SK-N-SH (cell line): ENCODE measurements around the gene GRAMD1B.

Experiments
- CTCF ChIP-seq: fragments of 200-600 bp; sonication (generic); IDR thresholded peaks from 2 replicates; pipeline ENCODE4 v1.6.1; 2017; ENCODE audit warnings: antibody characterized with exemption, mild to moderate bottlenecking, moderate library complexity
- FOSL2 ChIP-seq: IDR thresholded peaks from 2 replicates; pipeline ENCODE4 v1.4.0; 2012; ENCODE audit warnings: low read depth, mild to moderate bottlenecking, moderate library complexity, borderline replicate concordance
- MXI1 ChIP-seq: IDR thresholded peaks from 2 replicates; pipeline ENCODE4 v1.6.1; 2012; ENCODE audit warnings: mild to moderate bottlenecking, low read depth, low read length, improper control_type of control experiment
- NRF1 ChIP-seq: IDR thresholded peaks from 2 replicates; pipeline ENCODE4 v1.6.1; 2012; ENCODE audit warnings: low read depth, mild to moderate bottlenecking, low read length
- POLR2AphosphoS5 ChIP-seq: IDR thresholded peaks from 2 replicates; pipeline ENCODE4 v1.6.1; 2012; ENCODE audit warnings: low read depth, low read length
- RAD21 ChIP-seq: IDR thresholded peaks from 2 replicates; pipeline ENCODE4 v1.6.1; 2012; ENCODE audit warnings: mild to moderate bottlenecking, low read length
- SMC3 ChIP-seq: IDR thresholded peaks from 2 replicates; pipeline ENCODE4 v1.6.1; 2012; ENCODE audit warnings: low read depth, low read length, improper control_type of control experiment
- TF ChIP-seq, protein P1 (sequence below): IDR thresholded peaks from 2 replicates; pipeline ENCODE4 v1.4.0; 2012; ENCODE audit warnings: low read depth

GRCh38 chr11:123548774-123549173, 118.7 kb downstream of the GRAMD1B start:
- TF ChIP-seq POLR2AphosphoS5 (no peak), SMC3 (no peak), CTCF (no peak), NRF1 (no peak), RAD21 (no peak), MXI1 (no peak), FOSL2 (no peak)
- TF ChIP-seq, protein P1, sequence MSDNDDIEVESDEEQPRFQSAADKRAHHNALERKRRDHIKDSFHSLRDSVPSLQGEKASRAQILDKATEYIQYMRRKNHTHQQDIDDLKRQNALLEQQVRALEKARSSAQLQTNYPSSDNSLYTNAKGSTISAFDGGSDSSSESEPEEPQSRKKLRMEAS: no peak
